Panc1 (cell line): ENCODE results near the gene LLPH. TPM values are rescaled to one million over a fixed set of nuclear protein-coding genes. Genes with fewer than 3 reads are reported as not detected.
A peak's percentile ranks its signal among the peaks of the same experiment; 100 is the strongest.

Experiments
- ATAC-seq: fragments of 200-7000 bp; cut with Tn5 transposase; 2 replicates; pipeline ENCODE4 v1.9.1; 2020; ENCODE audit warnings: mild to moderate bottlenecking, moderate library complexity
- BruUV-seq: library from RNA; stranded (reverse); fragments of 400-500 nt; replicated peaks from 2 replicates; lab custom pipeline; 2021; lab: Mats Ljungman, UMichigan
- CTCF ChIA-PET: fragments of 300-600 bp; sonication (Branson Sonifier 250); formaldehyde crosslinking; loops from one replicate; lab custom pipeline; 2022; ENCODE audit warnings: antibody characterized with exemption; lab: Charles Lee
- POLR2A ChIA-PET: fragments of 300-600 bp; sonication (Branson Sonifier 250); formaldehyde crosslinking; loops from one replicate; lab custom pipeline; 2022; ENCODE audit warnings: antibody characterized with exemption; lab: Charles Lee
- DNase-seq: peaks from one replicate; pipeline ENCODE4 v3.0.0-alpha.2; 2010; ENCODE audit warnings: low read depth, low spot score
- H3K27ac ChIP-seq: 2 replicates; pipeline ENCODE4 v1.5.1; 2011; ENCODE audit warnings: mild to moderate bottlenecking, low read length, inconsistent platforms
- H3K27me3 ChIP-seq: fragments of 200-500 bp; sonication (Bioruptor generic); 2 replicates; pipeline ENCODE4 v1.6.0; 2014; ENCODE audit warnings: low read length, inconsistent platforms; ENCODE audit not compliant: control insufficient read depth, insufficient read depth
- H3K36me3 ChIP-seq: fragments of 200-500 bp; sonication (Bioruptor generic); 2 replicates; pipeline ENCODE4 v1.5.1; 2014; ENCODE audit warnings: inconsistent platforms, mild to moderate bottlenecking, low read length, moderate library complexity; ENCODE audit not compliant: control insufficient read depth, insufficient read depth
- H3K4me1 ChIP-seq: 2 replicates; pipeline ENCODE4 v1.5.1; 2011; ENCODE audit warnings: inconsistent platforms, mild to moderate bottlenecking, low read length, moderate library complexity; ENCODE audit not compliant: control insufficient read depth, insufficient read depth
- H3K4me3 ChIP-seq, 2 experiments: 2 replicates each; pipeline ENCODE4 v1.5.1; 2011 to 2012; ENCODE audit warnings: low read depth in 2 of 2, low read length in 2 of 2, mild to moderate bottlenecking in 2 of 2, inconsistent platforms in 1 of 2, moderate library complexity in 1 of 2
- H3K9me3 ChIP-seq: fragments of 200-500 bp; sonication (Bioruptor generic); 2 replicates; pipeline ENCODE4 v1.5.1; 2014; ENCODE audit warnings: low read depth, mild to moderate bottlenecking, inconsistent platforms, low read length, moderate library complexity; ENCODE audit not compliant: control insufficient read depth, insufficient read depth
- POLR2AphosphoS5 ChIP-seq: IDR thresholded peaks from 2 replicates; pipeline ENCODE4 v1.6.1; 2012; ENCODE audit warnings: mild to moderate bottlenecking, low read depth, low read length, moderate library complexity
- SIN3A ChIP-seq: IDR thresholded peaks from 2 replicates; pipeline ENCODE4 v1.6.1; 2012; ENCODE audit warnings: low read depth, mild to moderate bottlenecking, low read length, moderate library complexity, borderline replicate concordance; ENCODE audit not compliant: insufficient read depth
- TCF7L2 ChIP-seq: IDR thresholded peaks from 2 replicates; pipeline ENCODE4 v1.6.1; 2011; ENCODE audit warnings: mild to moderate bottlenecking, low read depth, low read length, inconsistent platforms
- in situ Hi-C: cut with HindIII; loops from 2 replicates; pipeline ENCODE4 v1.10.0; 2016; ENCODE audit warnings: low sequenced_read_pairs, low pct_unique_long_range_greater_than_20kb
- intact Hi-C: fragments of 100-400 bp; cut with micrococcal nuclease; formaldehyde crosslinking; loops from one replicate; pipeline ENCODE4 v1.10.0; 2022; ENCODE audit not compliant: unreplicated experiment
- total RNA-seq: library from RNA; stranded (reverse); gene quantifications from one replicate; pipeline ENCODE4 v1.2.1, GENCODE V29; 2021; ENCODE audit not compliant: unreplicated experiment
- TF ChIP-seq, protein P1 (sequence below), 2 experiments: IDR thresholded peaks; 2 replicates each; pipeline ENCODE4 v1.6.1; 2011 to 2012; ENCODE audit warnings: low read depth in 2 of 2, control low read depth in 1 of 2, low read length in 1 of 2, mild to moderate bottlenecking in 1 of 2, moderate library complexity in 1 of 2; ENCODE audit not compliant: insufficient read depth in 1 of 2
- TF ChIP-seq, protein P2 (sequence below): fragments of 450-650 bp; IDR thresholded peaks from 2 replicates; pipeline ENCODE4 v1.5.1; 2017; ENCODE audit warnings: mild to moderate bottlenecking

The LLPH gene
- total RNA-seq, 1 experiment from 2014 or later = 40.5 TPM

- H3K4me3 ChIP-seq = no peak overlapping the region
- no peaks in the 10 kb centered on the region for H3K9me3 ChIP-seq
- H3K27ac ChIP-seq = no peak overlapping the region
- TF ChIP-seq, protein P1, sequence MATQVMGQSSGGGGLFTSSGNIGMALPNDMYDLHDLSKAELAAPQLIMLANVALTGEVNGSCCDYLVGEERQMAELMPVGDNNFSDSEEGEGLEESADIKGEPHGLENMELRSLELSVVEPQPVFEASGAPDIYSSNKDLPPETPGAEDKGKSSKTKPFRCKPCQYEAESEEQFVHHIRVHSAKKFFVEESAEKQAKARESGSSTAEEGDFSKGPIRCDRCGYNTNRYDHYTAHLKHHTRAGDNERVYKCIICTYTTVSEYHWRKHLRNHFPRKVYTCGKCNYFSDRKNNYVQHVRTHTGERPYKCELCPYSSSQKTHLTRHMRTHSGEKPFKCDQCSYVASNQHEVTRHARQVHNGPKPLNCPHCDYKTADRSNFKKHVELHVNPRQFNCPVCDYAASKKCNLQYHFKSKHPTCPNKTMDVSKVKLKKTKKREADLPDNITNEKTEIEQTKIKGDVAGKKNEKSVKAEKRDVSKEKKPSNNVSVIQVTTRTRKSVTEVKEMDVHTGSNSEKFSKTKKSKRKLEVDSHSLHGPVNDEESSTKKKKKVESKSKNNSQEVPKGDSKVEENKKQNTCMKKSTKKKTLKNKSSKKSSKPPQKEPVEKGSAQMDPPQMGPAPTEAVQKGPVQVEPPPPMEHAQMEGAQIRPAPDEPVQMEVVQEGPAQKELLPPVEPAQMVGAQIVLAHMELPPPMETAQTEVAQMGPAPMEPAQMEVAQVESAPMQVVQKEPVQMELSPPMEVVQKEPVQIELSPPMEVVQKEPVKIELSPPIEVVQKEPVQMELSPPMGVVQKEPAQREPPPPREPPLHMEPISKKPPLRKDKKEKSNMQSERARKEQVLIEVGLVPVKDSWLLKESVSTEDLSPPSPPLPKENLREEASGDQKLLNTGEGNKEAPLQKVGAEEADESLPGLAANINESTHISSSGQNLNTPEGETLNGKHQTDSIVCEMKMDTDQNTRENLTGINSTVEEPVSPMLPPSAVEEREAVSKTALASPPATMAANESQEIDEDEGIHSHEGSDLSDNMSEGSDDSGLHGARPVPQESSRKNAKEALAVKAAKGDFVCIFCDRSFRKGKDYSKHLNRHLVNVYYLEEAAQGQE (IDR thresholded peaks at IDR 0.05; ENCODE audit: insufficient read depth in 1 of 2, low read depth in 2 of 2, low read length in 1 of 2) = no peak
- TF ChIP-seq SIN3A = no peak
- TF ChIP-seq TCF7L2 = no peak
- TF ChIP-seq POLR2AphosphoS5 = no peak
- TF ChIP-seq, protein P2, sequence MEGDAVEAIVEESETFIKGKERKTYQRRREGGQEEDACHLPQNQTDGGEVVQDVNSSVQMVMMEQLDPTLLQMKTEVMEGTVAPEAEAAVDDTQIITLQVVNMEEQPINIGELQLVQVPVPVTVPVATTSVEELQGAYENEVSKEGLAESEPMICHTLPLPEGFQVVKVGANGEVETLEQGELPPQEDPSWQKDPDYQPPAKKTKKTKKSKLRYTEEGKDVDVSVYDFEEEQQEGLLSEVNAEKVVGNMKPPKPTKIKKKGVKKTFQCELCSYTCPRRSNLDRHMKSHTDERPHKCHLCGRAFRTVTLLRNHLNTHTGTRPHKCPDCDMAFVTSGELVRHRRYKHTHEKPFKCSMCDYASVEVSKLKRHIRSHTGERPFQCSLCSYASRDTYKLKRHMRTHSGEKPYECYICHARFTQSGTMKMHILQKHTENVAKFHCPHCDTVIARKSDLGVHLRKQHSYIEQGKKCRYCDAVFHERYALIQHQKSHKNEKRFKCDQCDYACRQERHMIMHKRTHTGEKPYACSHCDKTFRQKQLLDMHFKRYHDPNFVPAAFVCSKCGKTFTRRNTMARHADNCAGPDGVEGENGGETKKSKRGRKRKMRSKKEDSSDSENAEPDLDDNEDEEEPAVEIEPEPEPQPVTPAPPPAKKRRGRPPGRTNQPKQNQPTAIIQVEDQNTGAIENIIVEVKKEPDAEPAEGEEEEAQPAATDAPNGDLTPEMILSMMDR = peak; percentile 32
- in situ Hi-C loops (no loop called here), intact Hi-C loops (no loop called here)
- no peak for DNase-seq
- no peaks in the 10 kb centered on the region for H3K27me3 ChIP-seq
- CTCF ChIA-PET = no interaction called here
- H3K4me1 ChIP-seq = no peaks in the 10 kb centered on the region
- no peak for ATAC-seq
- BruUV-seq = no TSS peak
- POLR2A ChIA-PET = interaction anchor here (0.7 kb wide), 1 partner anchor 15 kb away, joined by 8 read pairs; no protein-coding TSS in a partner anchor
- H3K36me3 ChIP-seq = no peaks in the 10 kb centered on the region
Measured at GRCh38 chr12:66103016-66103913, 27.3 kb downstream of the LLPH start.

GRCh38 chr12:66092559-66093269 is 37.8 kb downstream of the LLPH start:
- Histone ChIP-seq H3K4me1 (peaks cover 5% of the 10 kb centered on the region; the same call in 1 of the 2 replicates), H3K27ac (peak overlapping the region; percentile 23; the same call in 1 of the 2 replicates), H3K9me3 (no peaks in the 10 kb centered on the region), H3K4me3 (no peak overlapping the region), H3K27me3 (no peaks in the 10 kb centered on the region), H3K36me3 (no peaks in the 10 kb centered on the region)
- DNase-seq (no peak), ATAC-seq (no peak)
- BruUV-seq = no TSS peak
- ChIA-PET CTCF (no interaction called here), POLR2A (no interaction called here)
- no peak for TF ChIP-seq POLR2AphosphoS5
- TF ChIP-seq, protein P2 = no peak
- TF ChIP-seq SIN3A = no peak
- TF ChIP-seq TCF7L2 = no peak
- TF ChIP-seq, protein P1 (IDR thresholded peaks at IDR 0.05; ENCODE audit: insufficient read depth in 1 of 2, low read depth in 2 of 2, low read length in 1 of 2) = no peak
- in situ Hi-C loops = no loop called here
- intact Hi-C loops = no loop called here
